ENCODE measurements around the gene NAPG. TPM values are rescaled to one million over a fixed set of nuclear protein-coding genes. Genes with fewer than 3 reads are reported as not detected.
"Not testable (repeated sequence)": the region's sequence is repeated elsewhere in the genome, so short reads cannot be mapped to it uniquely, and the experiment has no call there.

The NAPG gene
- total RNA-seq, 1 experiment from 2014 or later: 24.5 TPM

GRCh38 chr18:10585260-10585659 lies 59.4 kb downstream of the NAPG start:
- DNase-seq: no peak
- Histone ChIP-seq H3K27me3 (no peaks in the 10 kb centered on the region), H3K9me3 (no peaks in the 10 kb centered on the region), H3K36me3 (no peaks in the 10 kb centered on the region), H3K4me3 (no peak overlapping the region)

DNA sequence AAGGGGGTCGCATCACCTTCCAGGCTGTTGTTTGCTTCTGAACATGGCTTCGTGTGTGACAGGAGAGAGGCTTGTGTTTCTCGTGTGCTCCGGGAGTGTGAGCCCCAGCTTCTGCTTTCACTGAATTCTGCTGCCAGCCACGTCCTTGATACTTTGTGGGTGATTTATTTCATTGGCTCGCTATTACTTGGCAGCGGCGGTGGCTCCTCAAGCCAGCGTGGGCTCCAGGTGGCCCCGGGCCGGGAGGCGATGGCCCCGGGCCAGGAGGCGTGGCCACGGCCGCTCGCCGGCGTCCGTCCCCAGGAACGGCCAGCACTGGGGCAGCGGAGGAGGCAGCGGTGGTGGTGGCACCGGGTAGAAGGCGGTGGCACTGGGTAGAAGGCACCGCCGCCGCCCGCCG lies 63.1 kb downstream of the NAPG start:
- Histone ChIP-seq H3K36me3 (no peaks in the 10 kb centered on the region), H3K9me3 (no peaks in the 10 kb centered on the region), H3K27me3 (no peaks in the 10 kb centered on the region), H3K4me3 (peak overlapping the region; percentile 30)
- peak; percentile 51 for DNase-seq

GRCh38 chr18:10590412-10590811 lies 64.6 kb downstream of the NAPG start:
- H3K9me3 ChIP-seq: no peaks in the 10 kb centered on the region
- no peak overlapping the region for H3K4me3 ChIP-seq
- H3K36me3 ChIP-seq: no peaks in the 10 kb centered on the region
- no peaks in the 10 kb centered on the region for H3K27me3 ChIP-seq
- no peak for DNase-seq

DNA sequence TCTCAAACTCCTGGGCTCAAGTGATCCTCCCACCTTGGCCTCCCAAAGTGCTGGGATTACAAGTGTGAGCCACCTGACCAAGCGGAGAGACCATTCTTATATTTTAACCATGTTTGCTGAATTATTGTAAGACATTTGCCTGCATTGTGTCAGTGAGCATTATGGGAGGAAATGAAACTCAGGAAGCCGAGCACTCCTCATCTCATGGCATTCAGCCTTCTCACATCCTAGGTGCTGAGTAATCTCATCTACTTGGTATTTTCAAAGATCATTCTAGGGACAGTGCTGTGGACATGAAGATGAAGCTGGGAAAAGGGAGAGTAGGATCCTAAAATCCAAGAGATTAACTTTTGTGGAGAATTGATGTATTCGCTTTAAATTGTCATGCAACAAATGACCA lies 66.1 kb downstream of the NAPG start:
- Histone ChIP-seq H3K4me3 (no peak overlapping the region), H3K27me3 (no peaks in the 10 kb centered on the region), H3K36me3 (no peaks in the 10 kb centered on the region), H3K9me3 (no peaks in the 10 kb centered on the region)
- no peak for DNase-seq

DNA sequence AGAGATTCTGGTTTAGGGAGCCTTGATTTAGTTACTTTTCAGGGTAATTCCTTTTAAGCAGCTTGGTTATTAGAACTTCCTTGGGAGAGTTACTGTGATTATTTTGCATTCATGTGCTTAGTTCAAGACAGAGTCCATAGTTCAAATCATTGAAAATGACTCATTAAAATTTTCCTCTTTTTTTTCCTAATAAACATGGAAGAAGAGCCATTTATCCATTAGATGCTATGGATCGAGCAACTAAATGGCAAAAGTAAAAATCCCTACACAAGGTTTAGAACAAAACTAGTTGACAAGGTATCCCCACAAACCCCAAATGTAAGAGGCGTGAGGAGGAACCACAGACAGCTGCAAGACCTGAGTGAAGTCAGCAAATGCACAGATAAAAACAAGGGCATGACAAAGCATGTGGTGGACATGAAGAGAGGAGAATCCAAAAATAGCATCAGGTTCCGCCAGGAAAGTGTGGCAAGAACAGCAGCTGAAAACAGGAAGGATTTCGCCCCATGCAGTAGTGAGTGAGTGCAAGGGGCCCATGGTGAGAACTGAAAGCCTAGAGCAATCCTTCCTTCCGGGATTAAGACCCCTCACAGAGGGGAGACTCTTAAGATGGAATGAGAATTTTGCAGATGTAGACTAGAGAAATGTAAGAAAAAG lies 67.7 kb downstream of the NAPG start:
- DNase-seq, H3K36me3 ChIP-seq, H3K4me3 ChIP-seq, H3K27me3 ChIP-seq, H3K9me3 ChIP-seq: not testable (repeated sequence)

DNA sequence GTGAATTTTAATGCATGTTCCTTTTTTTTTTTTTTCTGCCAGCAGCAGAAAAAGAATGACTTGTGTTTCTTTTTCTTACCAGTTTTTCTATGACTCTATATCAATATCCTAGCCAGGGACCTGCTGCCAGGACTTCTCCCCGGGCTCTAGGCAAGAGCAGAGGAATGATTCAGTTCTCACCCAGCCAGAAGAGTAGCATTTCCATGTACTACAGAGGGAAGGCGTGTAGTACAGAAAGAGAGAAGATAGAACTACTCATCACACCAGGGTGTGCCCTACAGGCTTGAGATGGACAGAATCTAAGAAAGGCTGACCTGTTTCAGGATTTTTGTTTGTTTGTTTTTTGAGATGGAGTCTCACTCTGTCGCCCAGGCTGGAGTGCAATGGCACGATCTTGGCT lies 70.1 kb downstream of the NAPG start:
- DNase-seq: peak; percentile 7
- not testable (repeated sequence) for H3K9me3 ChIP-seq, H3K4me3 ChIP-seq, H3K27me3 ChIP-seq, H3K36me3 ChIP-seq

DNA sequence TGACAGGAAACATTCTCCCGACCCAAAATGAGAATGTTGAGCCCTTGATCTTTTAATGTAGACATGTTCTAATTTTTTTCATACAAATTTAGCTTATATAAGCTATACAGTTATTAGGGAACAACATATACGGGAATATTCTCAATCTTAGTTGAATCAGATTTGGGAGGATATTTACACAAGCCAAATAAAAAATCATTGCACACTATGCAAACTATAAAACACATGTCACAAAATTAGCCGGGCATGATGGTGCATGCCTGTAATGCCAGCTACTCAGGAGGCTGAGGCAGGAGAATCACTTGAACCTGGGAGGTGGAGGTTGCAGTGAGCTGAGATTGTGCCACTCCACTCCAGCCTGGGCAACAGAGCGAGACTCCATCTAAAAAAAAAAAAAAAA lies 71.9 kb downstream of the NAPG start:
- not testable (repeated sequence) for H3K36me3 ChIP-seq, DNase-seq

GRCh38 chr18:10600701-10601100 lies 74.9 kb downstream of the NAPG start:
- not testable (repeated sequence) for H3K9me3 ChIP-seq, DNase-seq, H3K27me3 ChIP-seq, H3K36me3 ChIP-seq, H3K4me3 ChIP-seq

More for the DNA sequence above, 71.9 kb downstream of the NAPG start:
- not testable (repeated sequence) for H3K9me3 ChIP-seq, H3K27me3 ChIP-seq, H3K4me3 ChIP-seq

Other genes starting within 250 kb of the NAPG start
- 2.4 and 11.8 TPM in 2 replicates for gene APCDD1, start 71.4 kb upstream of the NAPG start, total RNA-seq (2014; rRNA removed; shearing (Covaris generic); ENCODE audit: low replicate concordance)